SU-DHL-6 (cell line): Measurements from ENCODE around the gene PHC1.

ENCODE experiments used
- CTCF ChIP-seq: fragments of 200-600 bp; sonication (generic); IDR thresholded peaks from one replicate; pipeline ENCODE4 v1.5.1; 2017; ENCODE audit warnings: antibody characterized with exemption, mild to moderate bottlenecking, low read length, moderate library complexity; ENCODE audit not compliant: insufficient read depth, poor library complexity, severe bottlenecking
- EZH2phosphoT487 ChIP-seq: fragments of 200-600 bp; sonication (generic), shearing (Covaris generic); conservative IDR thresholded peaks from 2 replicates; pipeline ENCODE4 v1.6.1; 2018; ENCODE audit warnings: mild to moderate bottlenecking, antibody characterized with exemption, low read length, moderate library complexity, mixed read lengths

- no peak for TF ChIP-seq CTCF
- TF ChIP-seq EZH2phosphoT487, result no peak
Measured at GRCh38 chr12:8912914-8913313, 1.4 kb upstream of the PHC1 start.
